Vagina (tissue), 2 donors: ENCODE measurements around the gene NUP210.

Experiments
- CTCF ChIP-seq, 3 experiments: fragments of 450-650 bp in 2 of 3; fragments of 200-600 bp in 1 of 3; sonication (generic) in 1 of 3; IDR thresholded peaks; one replicate each; pipeline ENCODE4 v1.5.1; 2017 to 2019; ENCODE audit warnings: antibody characterized with exemption in 3 of 3, mild to moderate bottlenecking in 2 of 3, moderate library complexity in 2 of 3
- POLR2A ChIP-seq, 2 donors: fragments of 450-650 bp; IDR thresholded peaks; one replicate each; pipeline ENCODE4 v1.6.1; 2017; ENCODE audit warnings: antibody characterized with exemption in 2 of 2, mild to moderate bottlenecking in 2 of 2, moderate library complexity in 2 of 2

GRCh38 chr3:13303410-13303809 lies 116.7 kb downstream of the NUP210 start:
- TF ChIP-seq POLR2A (IDR thresholded peaks at IDR 0.05) (no peak), CTCF (IDR thresholded peaks at IDR 0.05) (no peak)
